ENCODE data around the gene SLBP. TPM values are rescaled to one million over a fixed set of nuclear protein-coding genes. Genes with fewer than 3 reads are reported as not detected.
A peak's percentile ranks its signal among the peaks of the same experiment; 100 is the strongest.

SLBP gene
- total RNA-seq, 1 experiment from 2014 or later, result 98.3 TPM

GRCh38 chr4:1727117-1728031 lies 15.3 kb upstream of the SLBP start:
- CTCF ChIA-PET, result interaction anchor here (0.6 to 1.6 kb wide), 2 partner anchors 15 to 34 kb away, joined by 6 to 13 read pairs; no protein-coding TSS in a partner anchor
- peak overlapping the region; percentile 52; the same call in 1 of the 2 replicates for H2AFZ ChIP-seq (ENCODE audit: low read length)
- peaks cover 60% of the 10 kb centered on the region for H3K4me1 ChIP-seq (ENCODE audit: insufficient read depth, low read length)
- H3K4me3 ChIP-seq (ENCODE audit: low read length), result peak overlapping the region; percentile 34
- H3K79me2 ChIP-seq (ENCODE audit: low read length), result peaks cover 63% of the 10 kb centered on the region
- intact Hi-C loops (cut with micrococcal nuclease), result no loop called here
- H3K9me2 ChIP-seq (replicated peaks; ENCODE audit: low read length), result no peaks in the 10 kb centered on the region
- H3K27ac ChIP-seq (ENCODE audit: low read length), result peak overlapping the region; percentile 92
- no peaks in the 10 kb centered on the region for H3F3A ChIP-seq (ENCODE audit: low read length, unreplicated experiment)
- DNase-seq, result peak; percentile 89
- peak overlapping the region; percentile 70 for H3K4me2 ChIP-seq (ENCODE audit: low read length)
- TSS peak; percentile 19 for BruUV-seq (replicated peaks)
- TF ChIP-seq, protein P1, sequence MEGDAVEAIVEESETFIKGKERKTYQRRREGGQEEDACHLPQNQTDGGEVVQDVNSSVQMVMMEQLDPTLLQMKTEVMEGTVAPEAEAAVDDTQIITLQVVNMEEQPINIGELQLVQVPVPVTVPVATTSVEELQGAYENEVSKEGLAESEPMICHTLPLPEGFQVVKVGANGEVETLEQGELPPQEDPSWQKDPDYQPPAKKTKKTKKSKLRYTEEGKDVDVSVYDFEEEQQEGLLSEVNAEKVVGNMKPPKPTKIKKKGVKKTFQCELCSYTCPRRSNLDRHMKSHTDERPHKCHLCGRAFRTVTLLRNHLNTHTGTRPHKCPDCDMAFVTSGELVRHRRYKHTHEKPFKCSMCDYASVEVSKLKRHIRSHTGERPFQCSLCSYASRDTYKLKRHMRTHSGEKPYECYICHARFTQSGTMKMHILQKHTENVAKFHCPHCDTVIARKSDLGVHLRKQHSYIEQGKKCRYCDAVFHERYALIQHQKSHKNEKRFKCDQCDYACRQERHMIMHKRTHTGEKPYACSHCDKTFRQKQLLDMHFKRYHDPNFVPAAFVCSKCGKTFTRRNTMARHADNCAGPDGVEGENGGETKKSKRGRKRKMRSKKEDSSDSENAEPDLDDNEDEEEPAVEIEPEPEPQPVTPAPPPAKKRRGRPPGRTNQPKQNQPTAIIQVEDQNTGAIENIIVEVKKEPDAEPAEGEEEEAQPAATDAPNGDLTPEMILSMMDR (conservative IDR thresholded peaks at IDR 0.05; ENCODE audit: low read depth, low read length), result no peak
- no peak for TF ChIP-seq EZH2phosphoT487 (IDR thresholded peaks at IDR 0.05; ENCODE audit: borderline replicate concordance, low read length)
- TF ChIP-seq EZH2 (IDR thresholded peaks at IDR 0.05; ENCODE audit: low read length, unreplicated experiment), result no peak
- H3K9me3 ChIP-seq (ENCODE audit: low read length), result no peaks in the 10 kb centered on the region
- ATAC-seq, result peak; percentile 63
- H4K20me1 ChIP-seq (ENCODE audit: low read length), result peaks cover 10% of the 10 kb centered on the region; the same call in 1 of the 2 replicates
- peak overlapping the region; percentile 56 for H3K9ac ChIP-seq (ENCODE audit: low read length)
- peaks cover 31% of the 10 kb centered on the region for H3K36me3 ChIP-seq (ENCODE audit: low read depth, low read length)
- no peaks in the 10 kb centered on the region for H3K27me3 ChIP-seq (ENCODE audit: low read length)
- POLR2A ChIA-PET (ENCODE audit: unreplicated experiment), result no interaction called here

DNA sequence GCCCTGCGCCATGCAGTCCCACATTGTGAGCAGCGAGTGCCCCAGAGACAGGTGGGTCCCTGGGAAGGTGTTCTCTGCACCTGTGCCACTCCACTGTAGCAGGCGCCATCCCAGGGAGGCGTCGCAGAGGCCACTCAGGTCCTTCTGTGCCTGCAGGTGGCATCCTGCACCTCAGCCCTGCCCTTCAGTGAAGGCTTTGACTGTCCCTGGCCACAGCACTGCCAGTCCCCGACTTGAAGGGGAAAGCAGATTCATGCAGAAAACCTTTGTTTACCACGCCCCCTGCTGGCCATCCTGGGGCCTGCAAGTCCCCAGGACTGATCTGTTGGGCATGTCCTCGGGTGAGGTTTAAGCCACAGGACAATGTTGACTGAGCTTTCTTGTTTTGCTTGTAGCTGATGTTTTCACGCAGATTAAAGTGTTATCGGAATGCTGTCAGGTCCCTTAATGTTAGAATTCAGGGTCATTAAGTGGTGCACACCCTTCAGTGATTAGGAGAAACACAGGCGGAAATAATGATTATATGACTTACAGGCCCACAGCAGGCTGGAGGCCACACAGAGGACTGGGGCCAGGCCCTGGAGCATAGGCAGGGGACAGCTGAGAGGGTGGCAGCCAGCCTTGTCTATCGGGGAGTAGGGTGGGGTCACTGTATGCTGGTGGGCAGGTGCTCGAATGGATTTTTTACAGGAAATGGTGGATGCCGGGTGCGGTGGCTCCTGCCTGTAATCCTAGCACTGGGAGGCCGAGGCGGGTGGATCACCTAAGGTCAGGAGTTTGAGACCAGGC lies 14.2 kb upstream of the SLBP start:
- no TSS peak for BruUV-seq (replicated peaks)
- Histone ChIP-seq H3K36me3 (ENCODE audit: low read depth, low read length) (peaks cover 30% of the 10 kb centered on the region), H3K27me3 (ENCODE audit: low read length) (no peaks in the 10 kb centered on the region), H3K9ac (ENCODE audit: low read length) (peak overlapping the region; percentile 9; the same call in 1 of the 2 replicates), H3K9me3 (ENCODE audit: low read length) (no peaks in the 10 kb centered on the region), H3F3A (ENCODE audit: low read length, unreplicated experiment) (no peaks in the 10 kb centered on the region), H4K20me1 (ENCODE audit: low read length) (peaks cover 8% of the 10 kb centered on the region; the same call in 1 of the 2 replicates), H3K4me2 (ENCODE audit: low read length) (no peak overlapping the region), H2AFZ (ENCODE audit: low read length) (no peak overlapping the region), H3K4me3 (ENCODE audit: low read length) (no peak overlapping the region), H3K79me2 (ENCODE audit: low read length) (peaks cover 69% of the 10 kb centered on the region), H3K27ac (ENCODE audit: low read length) (peak overlapping the region; percentile 92), H3K9me2 (replicated peaks; ENCODE audit: low read length) (no peaks in the 10 kb centered on the region), H3K4me1 (ENCODE audit: insufficient read depth, low read length) (peaks cover 55% of the 10 kb centered on the region)
- TF ChIP-seq EZH2phosphoT487 (IDR thresholded peaks at IDR 0.05; ENCODE audit: borderline replicate concordance, low read length), result no peak
- TF ChIP-seq, protein P1 (conservative IDR thresholded peaks at IDR 0.05; ENCODE audit: low read depth, low read length), result peak; percentile 93
- peak; percentile 45 for ATAC-seq
- intact Hi-C loops (cut with micrococcal nuclease), result no loop called here
- peak; percentile 87 for DNase-seq
- ChIA-PET POLR2A (ENCODE audit: unreplicated experiment) (no interaction called here), CTCF (interaction anchor here (0.5 to 1.6 kb wide), 3 partner anchors 22 to 144 kb away, joined by 3 to 13 read pairs (median 8); no protein-coding TSS in a partner anchor)
